ENCODE data around the gene CTNNA1.

The CTNNA1 gene

DNA sequence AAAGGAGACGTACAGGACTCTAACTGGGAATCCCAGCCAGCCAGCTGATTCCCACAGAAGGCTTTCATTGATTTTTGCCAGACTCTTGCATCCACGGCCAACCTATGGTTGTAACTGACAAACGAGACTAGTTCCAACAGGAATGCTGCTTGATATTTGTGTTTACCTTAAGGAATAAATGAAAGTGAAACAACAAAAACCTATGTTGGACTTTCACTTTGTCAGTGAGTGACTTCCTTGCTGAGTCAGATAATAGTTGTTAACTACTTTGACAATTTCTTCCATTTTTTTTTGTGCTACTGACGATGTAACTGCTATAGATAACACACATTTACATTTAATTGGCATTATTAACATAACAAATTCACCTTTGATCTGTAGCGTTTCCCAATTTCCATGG is 185.3 kb downstream of the CTNNA1 start:
- Mint-ChIP-seq H3K9me3 (peaks cover 0 to 6% of the 10 kb centered on the region in 2 donors), H3K27ac (no peak overlapping the region), H3K4me1 (peaks cover 12% of the 10 kb centered on the region), H3K4me3 (no peak overlapping the region), H3K27me3 (no peaks in the 10 kb centered on the region)
- ATAC-seq (no peak), DNase-seq (no peak)

DNA sequence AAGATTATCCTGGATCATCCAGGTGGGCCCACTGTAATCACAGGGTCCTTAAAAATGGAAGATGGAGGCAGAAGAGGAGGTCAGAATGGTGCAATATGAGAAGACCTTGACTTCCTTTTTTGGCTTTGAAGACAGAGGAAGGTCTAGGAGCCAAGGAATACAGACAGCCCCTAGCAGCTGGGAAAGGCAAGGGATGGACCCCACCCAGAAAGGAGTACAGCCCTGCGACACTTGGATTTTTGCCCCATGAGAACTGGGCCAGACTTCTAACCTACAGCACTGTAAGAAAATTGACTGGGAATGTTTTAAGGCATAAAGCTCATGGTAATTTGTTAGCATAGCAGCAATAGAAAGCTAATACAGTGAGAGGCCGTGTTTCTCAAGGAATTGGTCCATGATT is 188.8 kb downstream of the CTNNA1 start:
- peaks cover 0 to 6% of the 10 kb centered on the region in 2 donors for H3K9me3 Mint-ChIP-seq
- ATAC-seq: no peak
- DNase-seq: no peak
- H3K27me3 Mint-ChIP-seq: no peaks in the 10 kb centered on the region
- H3K27ac Mint-ChIP-seq: no peak overlapping the region
- peaks cover 20% of the 10 kb centered on the region for H3K4me1 Mint-ChIP-seq
- no peak overlapping the region for H3K4me3 Mint-ChIP-seq

DNA sequence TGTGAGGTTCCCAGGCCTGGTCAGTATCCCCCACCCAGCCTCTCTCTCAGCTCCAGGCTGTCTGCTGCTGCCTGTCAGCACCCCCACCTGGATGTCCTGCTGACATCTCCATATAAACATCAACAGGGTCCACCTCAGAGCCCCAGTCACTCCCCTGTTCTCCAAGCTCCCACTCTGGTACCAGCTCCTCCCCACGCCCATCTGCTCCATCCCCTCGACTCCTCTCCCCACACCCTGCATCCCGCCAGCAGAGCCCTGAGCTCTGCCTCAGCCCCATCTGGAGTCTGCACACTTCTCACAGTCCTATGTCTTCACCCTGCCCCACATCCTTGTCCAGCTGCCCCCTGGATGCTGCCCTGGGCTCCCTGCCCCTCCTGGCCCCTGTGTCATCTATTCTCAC is 189.6 kb downstream of the CTNNA1 start:
- Mint-ChIP-seq H3K27ac (peak overlapping the region in 1 of 2 donors; percentile 21), H3K4me1 (peaks cover 20% of the 10 kb centered on the region), H3K9me3 (peaks cover 0 to 6% of the 10 kb centered on the region in 2 donors), H3K4me3 (no peak overlapping the region), H3K27me3 (no peaks in the 10 kb centered on the region)
- ATAC-seq (no peak), DNase-seq (no peak)

DNA sequence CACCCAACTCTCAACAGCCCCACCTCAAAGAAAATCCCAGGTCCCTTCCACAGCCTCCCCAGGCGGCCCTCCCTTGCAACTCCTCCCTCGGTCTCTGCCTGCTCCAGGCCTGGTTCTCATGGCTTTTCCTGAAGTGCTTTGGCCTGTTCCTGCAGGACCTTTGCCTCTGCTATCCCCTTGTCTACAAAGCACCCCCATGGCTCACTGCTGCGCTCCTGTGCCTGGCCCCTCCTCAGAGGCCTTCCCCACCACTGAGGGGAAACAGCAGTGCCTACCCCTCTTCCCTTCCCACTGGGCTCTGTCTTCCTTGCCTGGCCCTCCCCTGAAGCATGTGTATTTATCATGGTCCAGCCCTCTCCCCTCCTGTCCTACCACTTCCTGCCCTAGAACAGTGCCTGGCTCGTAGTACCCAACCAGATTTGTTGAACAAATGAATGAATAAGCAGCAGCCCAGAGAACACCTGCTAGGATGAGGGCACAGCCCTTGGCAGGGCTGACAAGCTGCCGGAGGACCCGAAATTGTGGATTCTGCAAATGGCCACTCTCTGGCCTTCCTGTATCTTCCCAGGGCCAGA is 190.5 kb downstream of the CTNNA1 start:
- Mint-ChIP-seq H3K27me3 (no peaks in the 10 kb centered on the region), H3K4me1 (peaks cover 20% of the 10 kb centered on the region), H3K4me3 (no peak overlapping the region), H3K27ac (peak overlapping the region in 1 of 2 donors; percentile 86), H3K9me3 (peaks cover 0 to 6% of the 10 kb centered on the region in 2 donors)
- DNase-seq (no peak), ATAC-seq (no peak)

DNA sequence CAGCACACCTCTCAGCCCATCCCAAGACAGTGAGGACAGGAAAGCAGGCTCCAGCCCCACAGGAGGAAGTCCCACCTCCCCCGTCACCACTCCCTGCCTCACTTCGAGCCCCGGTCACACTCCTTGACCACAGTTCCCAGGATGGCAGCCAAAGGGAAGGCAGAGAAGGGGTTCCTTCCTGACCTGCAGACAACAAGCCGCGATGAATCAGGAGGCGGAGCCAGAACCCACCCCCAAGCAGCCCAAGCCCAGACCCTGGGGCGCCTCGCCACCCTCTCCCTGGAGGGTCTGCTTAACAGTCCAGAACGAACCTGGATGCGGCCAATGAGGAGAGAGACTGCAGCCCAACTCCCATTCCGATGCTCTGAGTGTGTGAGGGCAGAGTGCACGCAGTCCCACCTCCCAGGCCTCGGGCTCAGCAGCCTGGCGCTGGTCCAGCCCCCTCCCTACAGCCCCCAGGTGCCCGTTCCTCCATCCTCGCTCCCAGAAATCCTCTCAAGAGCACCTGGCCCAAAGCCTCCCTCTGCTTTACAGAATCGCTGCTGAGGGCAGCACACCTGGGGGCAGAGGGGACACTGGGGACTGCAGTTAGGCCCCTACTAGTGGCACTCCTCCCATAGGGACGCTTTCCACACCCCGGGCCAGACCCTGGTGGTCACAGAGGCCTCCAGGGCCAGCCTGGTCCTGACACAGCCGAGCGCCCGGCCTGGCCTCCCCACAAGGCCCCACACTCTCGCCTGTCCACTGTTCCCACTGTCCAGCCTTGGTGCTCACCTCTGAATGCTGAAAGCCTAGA is 191.5 kb downstream of the CTNNA1 start:
- ATAC-seq: no peak
- no peak for DNase-seq
- Mint-ChIP-seq H3K4me3 (no peak overlapping the region), H3K4me1 (peaks cover 20% of the 10 kb centered on the region), H3K9me3 (peaks cover 0 to 6% of the 10 kb centered on the region in 2 donors), H3K27me3 (no peaks in the 10 kb centered on the region), H3K27ac (peak overlapping the region; percentile 15 to 79)

DNA sequence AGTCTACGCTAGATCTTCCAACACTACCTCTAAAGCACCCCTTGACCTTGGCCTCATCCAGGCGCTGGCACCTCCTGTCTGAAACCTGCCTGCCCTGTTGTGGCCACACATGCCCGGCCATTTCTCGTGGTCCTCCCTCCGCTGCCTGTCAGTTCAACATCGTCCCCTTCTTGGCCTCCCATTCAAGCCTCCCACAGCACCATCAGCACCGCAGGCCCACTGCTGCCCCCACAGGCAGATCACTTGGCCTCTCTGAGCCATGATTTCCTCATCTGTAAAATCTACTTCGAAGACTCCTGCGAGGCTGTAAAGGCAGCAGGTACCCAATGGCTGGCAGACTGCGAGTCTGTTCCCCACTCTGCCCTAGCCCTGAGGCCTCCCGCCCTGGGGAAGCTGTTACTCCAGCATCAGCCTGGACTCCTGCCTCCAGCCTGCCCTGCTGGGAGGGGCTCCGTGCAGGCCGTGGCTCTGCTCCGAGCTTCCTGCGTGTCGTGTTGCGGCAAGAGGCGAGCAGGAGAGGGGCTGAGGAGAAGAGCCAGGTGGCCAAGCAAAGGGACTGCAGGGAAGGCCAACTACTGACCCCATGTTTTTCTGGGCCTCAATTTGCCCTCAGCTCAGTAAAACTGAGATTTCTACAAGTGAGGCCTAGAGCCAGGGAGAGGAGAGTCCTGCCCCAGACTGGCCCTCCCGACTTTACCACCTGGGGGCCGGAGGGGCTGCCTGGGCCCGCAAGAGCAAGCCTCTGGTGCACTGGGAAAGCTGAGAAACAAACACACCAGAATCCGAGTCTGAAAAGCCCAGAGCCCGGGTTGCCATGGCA is 192.4 kb downstream of the CTNNA1 start:
- H3K9me3 Mint-ChIP-seq: peaks cover 0 to 6% of the 10 kb centered on the region in 2 donors
- ATAC-seq (no peak), DNase-seq (no peak)
- H3K4me3 Mint-ChIP-seq: no peak overlapping the region
- H3K27ac Mint-ChIP-seq: peak overlapping the region in 1 of 2 donors; percentile 15
- H3K27me3 Mint-ChIP-seq: no peaks in the 10 kb centered on the region
- peaks cover 18% of the 10 kb centered on the region for H3K4me1 Mint-ChIP-seq

DNA sequence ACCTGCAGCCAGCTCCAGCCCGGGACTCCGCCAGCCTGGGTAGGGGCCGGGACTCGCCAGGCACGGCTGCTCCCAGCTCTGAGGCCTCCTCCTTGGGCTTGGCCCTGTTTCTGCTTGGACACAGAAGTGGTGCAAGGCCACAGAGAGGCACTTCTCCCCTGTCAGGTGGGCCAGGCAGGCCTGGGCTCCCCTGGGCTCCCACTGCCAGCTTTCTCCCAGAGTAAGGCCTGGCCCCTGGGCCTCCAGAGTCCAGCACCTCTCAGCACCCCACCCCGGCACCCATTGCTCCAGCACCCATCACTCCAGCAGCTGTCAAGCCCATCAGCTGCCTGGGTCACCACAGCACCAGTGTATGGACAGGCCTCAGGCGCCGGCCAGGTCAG is 193.0 kb downstream of the CTNNA1 start:
- Mint-ChIP-seq H3K27ac (no peak overlapping the region), H3K4me3 (no peak overlapping the region), H3K4me1 (peaks cover 12% of the 10 kb centered on the region), H3K27me3 (no peaks in the 10 kb centered on the region), H3K9me3 (peaks cover 0 to 6% of the 10 kb centered on the region in 2 donors)
- no peak for ATAC-seq
- no peak for DNase-seq

DNA sequence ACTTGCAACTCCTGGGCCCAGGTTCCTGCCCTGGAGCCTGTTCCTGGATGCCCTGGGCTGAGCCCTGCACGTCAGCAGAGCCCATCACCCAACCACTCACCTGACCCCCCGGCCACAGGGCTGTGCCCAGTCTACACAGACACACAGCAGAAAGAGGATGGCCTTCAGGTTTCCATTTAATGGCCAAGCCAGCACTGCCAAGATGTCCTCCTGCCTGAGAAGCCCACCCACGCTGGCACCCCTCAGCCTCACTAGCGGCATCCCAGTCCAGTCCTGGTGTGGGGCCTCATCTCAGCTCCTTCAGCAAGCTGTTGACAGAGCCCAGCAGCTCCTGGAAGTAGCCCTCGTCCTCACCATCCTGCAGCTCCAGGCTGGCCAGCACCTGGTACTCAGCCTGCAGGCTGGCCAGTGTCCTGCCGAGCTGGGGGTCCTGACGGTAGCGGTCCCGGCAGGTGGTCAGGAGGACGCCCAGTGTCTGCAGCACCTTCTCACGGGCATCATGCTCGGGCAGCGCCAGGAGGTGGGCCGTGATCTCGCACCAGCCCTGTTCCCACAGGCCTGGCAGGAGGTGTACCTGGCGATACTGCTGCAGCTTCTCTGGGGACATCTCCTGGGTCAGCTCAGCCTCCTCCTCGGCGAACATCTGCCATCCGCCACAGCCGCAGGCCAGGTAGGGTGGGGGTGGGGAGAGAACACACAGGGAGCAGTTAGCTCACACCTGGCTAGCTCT is 193.8 kb downstream of the CTNNA1 start:
- ATAC-seq (no peak), DNase-seq (no peak)
- H3K27me3 Mint-ChIP-seq: no peaks in the 10 kb centered on the region
- H3K9me3 Mint-ChIP-seq: peaks cover 0 to under 1% of the 10 kb centered on the region in 2 donors
- H3K4me1 Mint-ChIP-seq: peaks cover 9% of the 10 kb centered on the region
- no peak overlapping the region for H3K4me3 Mint-ChIP-seq
- H3K27ac Mint-ChIP-seq: peak overlapping the region in 1 of 2 donors; percentile 60

DNA sequence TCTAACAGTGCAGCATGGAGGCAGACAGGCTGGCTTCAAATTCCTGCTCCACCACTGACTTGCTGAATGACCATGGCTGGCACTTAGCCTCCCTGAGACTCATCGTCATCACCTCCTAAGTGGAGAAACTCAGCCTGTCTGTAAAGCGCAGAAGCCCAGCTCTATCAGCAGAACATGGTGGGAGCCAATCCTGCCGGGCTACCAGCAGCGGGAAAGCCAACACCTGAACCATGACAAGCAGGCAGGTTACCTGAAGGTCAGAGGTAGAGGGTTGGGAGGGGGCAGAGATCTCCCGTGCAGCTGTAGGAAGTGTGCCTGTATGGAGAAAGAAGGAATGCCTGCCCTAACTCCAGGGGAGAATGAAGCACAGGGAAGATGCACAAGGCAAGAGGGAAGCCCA is 194.6 kb downstream of the CTNNA1 start:
- no peak for DNase-seq

DNA sequence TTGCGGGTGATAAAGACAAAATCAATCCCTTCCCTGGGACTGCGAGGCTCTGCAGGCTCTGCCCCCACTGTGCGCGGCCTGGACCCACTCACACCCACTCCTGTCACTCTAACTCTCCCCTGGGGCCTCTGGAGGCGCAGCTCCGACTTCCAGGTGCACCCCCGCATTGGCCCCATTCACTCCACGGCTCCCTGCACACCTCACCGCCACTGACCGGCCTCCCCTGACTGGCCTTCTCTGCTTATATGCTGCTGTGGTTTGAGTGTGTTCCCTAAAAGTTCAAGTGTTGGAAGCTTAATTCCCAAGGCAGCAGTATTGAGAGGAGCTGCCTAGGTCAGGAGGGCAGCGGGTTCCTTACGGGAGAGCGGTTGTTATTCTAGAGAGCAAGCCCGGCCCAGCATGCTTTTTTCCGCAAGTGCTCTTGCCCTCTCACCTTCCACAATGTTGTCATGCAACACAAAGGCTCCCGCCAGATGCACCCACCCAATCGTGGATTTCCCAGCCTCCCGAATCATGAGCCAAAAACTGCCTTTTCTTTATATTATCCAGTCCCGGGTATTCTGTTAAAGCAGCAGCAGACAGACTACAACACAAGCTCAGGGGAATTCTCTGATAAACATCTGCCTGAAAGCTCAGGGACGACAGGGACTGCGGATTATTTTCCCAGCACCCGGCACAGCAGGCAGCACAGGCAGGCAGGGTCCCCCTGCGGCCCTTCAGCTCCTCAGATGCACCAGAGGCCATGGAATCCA is 195.4 kb downstream of the CTNNA1 start:
- ATAC-seq: no peak
- Mint-ChIP-seq H3K9me3 (no peaks in the 10 kb centered on the region), H3K4me3 (no peak overlapping the region), H3K27ac (peak overlapping the region; percentile 3 to 89), H3K27me3 (no peaks in the 10 kb centered on the region), H3K4me1 (peaks cover 21% of the 10 kb centered on the region)
- DNase-seq: no peak

More for the DNA sequence above, 194.6 kb downstream of the CTNNA1 start:
- peaks cover 14% of the 10 kb centered on the region for H3K4me1 Mint-ChIP-seq
- H3K27ac Mint-ChIP-seq: no peak overlapping the region
- H3K27me3 Mint-ChIP-seq: no peaks in the 10 kb centered on the region
- H3K9me3 Mint-ChIP-seq: no peaks in the 10 kb centered on the region
- ATAC-seq: no peak
- no peak overlapping the region for H3K4me3 Mint-ChIP-seq

DNA sequence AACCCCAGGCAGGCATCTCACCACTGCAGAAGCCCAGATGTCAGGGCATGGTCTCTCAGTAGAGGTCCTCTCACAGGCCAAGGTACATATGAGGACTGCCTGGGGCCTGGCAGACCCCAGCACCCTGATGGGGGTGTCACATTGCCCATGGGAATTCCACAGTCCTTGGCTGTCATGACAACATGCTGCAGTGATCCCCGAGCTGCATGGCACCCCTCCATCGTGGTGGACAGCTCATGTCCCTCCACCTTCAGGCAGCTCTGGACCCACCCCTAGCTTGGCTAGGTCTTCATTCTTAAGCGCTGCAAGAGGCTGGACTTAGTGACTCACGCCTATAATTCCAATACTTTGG is 196.0 kb downstream of the CTNNA1 start:
- Mint-ChIP-seq H3K27ac (no peak overlapping the region), H3K27me3 (no peaks in the 10 kb centered on the region), H3K4me3 (no peak overlapping the region), H3K9me3 (no peaks in the 10 kb centered on the region), H3K4me1 (peaks cover 21% of the 10 kb centered on the region)
- ATAC-seq (no peak), DNase-seq (no peak)

DNA sequence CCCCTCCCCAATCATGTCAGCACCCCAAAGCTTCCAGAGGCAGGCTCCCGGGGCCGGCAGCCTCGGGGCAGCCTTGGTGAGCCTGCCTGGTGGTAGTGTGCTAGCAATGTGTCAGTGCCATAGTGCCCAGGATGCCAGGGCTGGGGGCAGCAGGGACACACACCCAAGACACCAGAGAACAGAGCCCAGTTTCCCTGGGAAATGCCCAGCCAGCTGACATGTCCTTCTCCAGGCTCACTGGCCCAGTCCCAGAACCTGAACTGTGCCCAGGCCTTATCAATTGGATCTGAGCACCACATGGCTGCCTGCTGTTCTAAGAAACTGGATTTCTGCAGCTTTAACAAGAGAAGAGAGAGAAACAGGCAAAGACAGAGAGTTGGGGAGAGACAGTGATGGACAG is 196.8 kb downstream of the CTNNA1 start:
- H3K9me3 Mint-ChIP-seq: no peaks in the 10 kb centered on the region
- peaks cover 21% of the 10 kb centered on the region for H3K4me1 Mint-ChIP-seq
- no peak for DNase-seq
- peak overlapping the region in 1 of 2 donors; percentile 35 for H3K27ac Mint-ChIP-seq
- H3K27me3 Mint-ChIP-seq: no peaks in the 10 kb centered on the region
- no peak overlapping the region for H3K4me3 Mint-ChIP-seq
- no peak for ATAC-seq

DNA sequence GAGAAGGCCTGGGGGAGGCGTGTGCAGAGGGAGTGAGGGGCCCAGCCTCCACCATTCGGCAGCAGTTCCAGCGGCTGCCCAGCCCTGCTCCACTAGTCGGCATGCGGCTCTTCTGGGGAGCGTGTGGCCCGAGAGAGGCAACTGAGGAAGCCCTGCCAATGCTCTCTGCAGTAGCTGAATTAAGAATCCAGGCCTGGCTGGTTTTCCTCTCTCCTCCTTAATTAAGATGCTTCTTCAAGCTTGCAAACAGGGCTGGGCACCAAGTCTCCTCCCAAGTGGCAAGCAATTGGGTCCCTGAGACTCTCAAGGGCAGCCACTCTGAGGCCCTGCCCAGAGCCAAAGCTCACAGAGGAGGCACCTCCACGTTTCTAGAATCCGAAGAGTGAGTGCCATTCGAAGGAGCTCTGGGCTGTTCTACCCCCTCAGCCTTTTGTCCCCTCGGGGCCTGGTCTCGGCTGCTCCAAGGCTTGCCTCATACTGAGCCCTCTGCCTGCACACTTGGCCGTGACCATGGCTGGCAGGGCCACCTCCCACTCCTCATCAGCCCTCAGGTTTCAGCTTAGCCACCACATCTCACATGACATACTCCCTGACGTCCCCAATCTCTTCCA is 197.3 kb downstream of the CTNNA1 start:
- Mint-ChIP-seq H3K4me3 (no peak overlapping the region), H3K9me3 (no peaks in the 10 kb centered on the region), H3K27ac (peak overlapping the region in 1 of 2 donors; percentile 37), H3K27me3 (no peaks in the 10 kb centered on the region), H3K4me1 (peaks cover 21% of the 10 kb centered on the region)
- no peak for DNase-seq
- ATAC-seq: no peak

DNA sequence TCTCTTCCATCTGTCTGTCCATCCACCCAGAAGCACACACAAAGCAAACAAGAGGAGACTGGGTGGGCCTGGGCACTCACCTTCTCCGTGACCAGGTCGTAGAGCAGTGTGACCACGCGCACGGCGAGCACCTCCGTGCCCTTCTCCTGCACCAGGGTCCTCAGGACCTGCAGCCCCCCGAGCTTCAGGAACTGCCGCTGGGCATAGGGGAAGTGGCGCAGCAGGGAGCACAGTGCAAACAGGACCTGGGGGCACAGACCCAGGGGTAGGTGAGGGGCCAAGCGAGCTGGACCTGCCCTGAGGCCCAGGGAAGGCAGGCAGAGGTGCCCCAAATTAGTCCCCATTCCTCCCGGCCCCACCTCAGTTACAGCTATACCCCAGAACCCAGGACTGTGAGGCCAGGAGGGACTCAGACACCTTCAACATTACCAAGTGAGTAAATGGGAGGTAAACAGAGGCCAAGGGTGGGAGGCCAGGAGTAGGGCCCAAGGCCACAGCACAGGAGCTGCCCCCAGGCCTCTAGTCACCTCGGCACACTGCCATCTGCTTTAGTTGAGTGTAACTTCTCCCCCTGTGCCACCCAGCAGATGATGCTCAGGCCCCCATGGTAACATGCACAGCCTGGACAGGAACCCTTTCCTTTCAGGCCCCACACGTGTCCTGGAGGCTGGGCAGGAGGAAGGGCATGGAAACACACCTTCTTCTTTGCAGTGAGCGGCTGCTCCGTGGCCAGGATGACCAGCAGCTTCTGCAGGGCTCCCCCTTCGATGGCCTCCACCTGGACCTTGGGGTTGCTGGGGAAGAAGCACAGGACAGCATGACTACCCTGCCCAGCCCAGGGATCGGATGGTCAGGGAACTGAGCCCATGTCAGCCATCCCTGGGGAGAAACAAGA is 198.1 kb downstream of the CTNNA1 start:
- ATAC-seq: no peak
- H3K4me1 Mint-ChIP-seq: peaks cover 21% of the 10 kb centered on the region
- no peaks in the 10 kb centered on the region for H3K9me3 Mint-ChIP-seq

More for the DNA sequence above, 198.1 kb downstream of the CTNNA1 start:
- DNase-seq: no peak
- Mint-ChIP-seq H3K27me3 (no peaks in the 10 kb centered on the region), H3K27ac (no peak overlapping the region), H3K4me3 (no peak overlapping the region)

All from stimulated activated naive CD8-positive, alpha-beta T cell treated with anti-CD3 and anti-CD28 coated beads, Interleukin-15, amount 100 ng/mL, for 72 hours (primary cell).